Upper lobe of left lung (tissue), 4 donors: ENCODE measurements around the gene MAP4K1.

Source experiments
- CTCF ChIP-seq, 6 experiments: fragments of 450-650 bp in 4 of 6; fragments of 200-600 bp in 2 of 6; sonication (generic) in 2 of 6; IDR thresholded peaks; one replicate each; pipeline ENCODE4 v1.5.1; 2016 to 2019; ENCODE audit warnings: antibody characterized with exemption in 6 of 6
- POLR2A ChIP-seq, 4 donors: fragments of 450-650 bp; IDR thresholded peaks; one replicate each; pipeline ENCODE4 v1.5.1; 2016 to 2017; ENCODE audit warnings: antibody characterized with exemption in 4 of 4, mild to moderate bottlenecking in 2 of 4

GRCh38 chr19:38583985-38584305, 33.8 kb downstream of the MAP4K1 start:
- no peak for TF ChIP-seq POLR2A (IDR thresholded peaks at IDR 0.05)
- no peak for TF ChIP-seq CTCF (IDR thresholded peaks at IDR 0.05)
